Activated T-helper 17 cell treated with anti-CD3 and anti-CD28 coated beads, Interleukin-2, amount 50 U/mL, for 72 hours (primary cell): ENCODE measurements around the gene RBMS3. TPM values are rescaled to one million over a fixed set of nuclear protein-coding genes. Genes with fewer than 3 reads are reported as not detected.
"Not testable (repeated sequence)": the region's sequence is repeated elsewhere in the genome, so short reads cannot be mapped to it uniquely, and the experiment has no call there.

Experiments used
- ATAC-seq: fragments of 150-1000 bp; cut with Tn5 transposase; replicated peaks from 2 replicates; pipeline ENCODE4 v1.10.0; 2021; ENCODE audit warnings: mild to moderate bottlenecking, moderate library complexity
- H3K27ac Mint-ChIP-seq: one replicate; pipeline ENCODE4 v1.8.0; 2022; ENCODE audit warnings: mixed read lengths
- H3K27me3 Mint-ChIP-seq: one replicate; pipeline ENCODE4 v1.8.0; 2022; ENCODE audit warnings: mixed read lengths
- H3K36me3 Mint-ChIP-seq: one replicate; pipeline ENCODE4 v1.8.0; 2022; ENCODE audit warnings: low read depth, mild to moderate bottlenecking, mixed read lengths
- H3K4me1 Mint-ChIP-seq: one replicate; pipeline ENCODE4 v1.8.0; 2022; ENCODE audit warnings: mixed read lengths
- H3K4me3 Mint-ChIP-seq: one replicate; pipeline ENCODE4 v1.8.0; 2022; ENCODE audit warnings: mild to moderate bottlenecking, mixed read lengths
- H3K9me3 Mint-ChIP-seq: one replicate; pipeline ENCODE4 v1.8.0; 2022; ENCODE audit warnings: mixed read lengths
- total RNA-seq, 2 donors: library from RNA; stranded (reverse); gene quantifications; one replicate each; pipeline ENCODE4 v1.2.3, GENCODE V29; 2022

The RBMS3 gene
- total RNA-seq, 2 donors from 2014 or later = 0.37 to 5.8 TPM

- Mint-ChIP-seq H3K36me3 (no peaks in the 10 kb centered on the region), H3K4me3 (no peak overlapping the region), H3K27me3 (no peaks in the 10 kb centered on the region), H3K27ac (no peak overlapping the region), H3K9me3 (peaks cover 5% of the 10 kb centered on the region), H3K4me1 (no peaks in the 10 kb centered on the region)
- no peak for ATAC-seq
Measured at GRCh38 chr3:29312395-29312794, 31.5 kb downstream of the RBMS3 start.

- no peaks in the 10 kb centered on the region for H3K27me3 Mint-ChIP-seq
- H3K4me3 Mint-ChIP-seq = no peak overlapping the region
- no peaks in the 10 kb centered on the region for H3K4me1 Mint-ChIP-seq
- ATAC-seq = no peak
- no peaks in the 10 kb centered on the region for H3K36me3 Mint-ChIP-seq
- peaks cover 5% of the 10 kb centered on the region for H3K9me3 Mint-ChIP-seq
- no peak overlapping the region for H3K27ac Mint-ChIP-seq
Measured at GRCh38 chr3:29312960-29313452, 32.1 kb downstream of the RBMS3 start.

DNA sequence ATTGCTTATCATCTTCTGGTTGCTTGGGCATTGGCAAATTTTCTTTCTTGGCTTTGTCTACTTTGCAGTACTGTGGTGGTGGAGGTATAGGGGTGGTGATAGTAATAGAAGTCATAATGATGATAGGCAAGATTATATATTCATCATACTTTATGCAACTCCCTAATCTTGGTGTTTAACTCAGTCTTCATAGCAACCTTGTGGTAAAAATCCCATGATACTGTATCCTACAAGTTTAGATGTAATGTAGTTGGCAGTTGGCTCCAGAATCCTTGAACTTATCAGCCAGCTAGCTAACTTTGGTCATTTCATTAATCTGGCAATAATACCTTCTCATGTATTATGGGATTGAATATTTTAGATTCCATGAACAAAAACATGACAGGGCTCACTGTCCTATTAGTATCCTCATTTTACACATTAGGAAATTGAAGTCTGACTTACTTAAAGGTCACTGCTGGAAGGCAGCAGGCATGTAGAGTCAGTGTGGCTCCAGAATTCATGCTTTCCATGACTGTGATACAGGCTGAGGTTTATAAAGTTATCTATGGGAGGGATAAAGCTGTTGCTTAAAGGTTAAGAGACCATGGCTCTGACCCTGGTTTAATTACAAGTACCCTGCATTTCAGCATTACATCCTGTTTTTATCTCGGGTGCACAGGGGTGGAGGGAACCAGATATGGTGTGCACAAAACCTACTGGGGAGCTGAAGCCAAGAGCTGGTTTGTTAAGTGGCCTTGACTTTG lies 33.3 kb downstream of the RBMS3 start:
- H3K9me3 Mint-ChIP-seq = peaks cover 5% of the 10 kb centered on the region
- no peak for ATAC-seq

DNA sequence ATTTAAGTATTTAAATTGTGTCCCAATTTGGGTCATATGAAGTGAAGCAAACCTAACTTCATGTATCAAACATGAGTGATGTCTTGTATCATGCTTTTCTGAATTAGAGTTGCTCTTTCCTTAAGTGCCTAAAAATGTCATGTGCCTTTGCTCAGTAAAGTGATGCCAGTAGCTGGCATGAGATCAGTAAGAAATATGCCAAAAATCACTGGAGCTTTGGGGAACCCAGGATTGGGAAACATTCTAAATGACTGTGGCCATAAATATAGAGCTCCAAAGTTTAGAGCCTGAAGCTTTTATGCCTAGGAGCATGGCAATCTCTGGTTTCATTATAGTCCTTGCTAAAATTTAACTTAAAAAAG lies 33.8 kb downstream of the RBMS3 start:
- H3K4me1 Mint-ChIP-seq = no peaks in the 10 kb centered on the region
- ATAC-seq = no peak

More for the DNA sequence above, 33.3 kb downstream of the RBMS3 start:
- Mint-ChIP-seq H3K4me3 (no peak overlapping the region), H3K27me3 (no peaks in the 10 kb centered on the region), H3K4me1 (no peaks in the 10 kb centered on the region), H3K27ac (no peak overlapping the region), H3K36me3 (no peaks in the 10 kb centered on the region)

GRCh38 chr3:29317659-29318173 lies 36.8 kb downstream of the RBMS3 start:
- Mint-ChIP-seq H3K4me1 (no peaks in the 10 kb centered on the region), H3K27me3 (no peaks in the 10 kb centered on the region), H3K36me3 (no peaks in the 10 kb centered on the region), H3K27ac (no peak overlapping the region), H3K9me3 (no peaks in the 10 kb centered on the region), H3K4me3 (no peak overlapping the region)
- ATAC-seq = no peak

More for the DNA sequence above, 33.8 kb downstream of the RBMS3 start:
- peaks cover 3% of the 10 kb centered on the region for H3K9me3 Mint-ChIP-seq
- no peaks in the 10 kb centered on the region for H3K36me3 Mint-ChIP-seq
- H3K4me3 Mint-ChIP-seq = no peak overlapping the region
- no peak overlapping the region for H3K27ac Mint-ChIP-seq
- H3K27me3 Mint-ChIP-seq = no peaks in the 10 kb centered on the region

GRCh38 chr3:29318251-29318650 lies 37.4 kb downstream of the RBMS3 start:
- ATAC-seq = no peak
- Mint-ChIP-seq H3K9me3 (no peaks in the 10 kb centered on the region), H3K27ac (no peak overlapping the region), H3K4me3 (no peak overlapping the region), H3K27me3 (no peaks in the 10 kb centered on the region), H3K36me3 (no peaks in the 10 kb centered on the region), H3K4me1 (no peaks in the 10 kb centered on the region)

- ATAC-seq = no peak
- H3K27me3 Mint-ChIP-seq = no peaks in the 10 kb centered on the region
- H3K9me3 Mint-ChIP-seq = no peaks in the 10 kb centered on the region
- no peak overlapping the region for H3K4me3 Mint-ChIP-seq
- no peak overlapping the region for H3K27ac Mint-ChIP-seq
- no peaks in the 10 kb centered on the region for H3K36me3 Mint-ChIP-seq
- H3K4me1 Mint-ChIP-seq = no peaks in the 10 kb centered on the region
Measured at GRCh38 chr3:29319262-29319661, 38.4 kb downstream of the RBMS3 start.

DNA sequence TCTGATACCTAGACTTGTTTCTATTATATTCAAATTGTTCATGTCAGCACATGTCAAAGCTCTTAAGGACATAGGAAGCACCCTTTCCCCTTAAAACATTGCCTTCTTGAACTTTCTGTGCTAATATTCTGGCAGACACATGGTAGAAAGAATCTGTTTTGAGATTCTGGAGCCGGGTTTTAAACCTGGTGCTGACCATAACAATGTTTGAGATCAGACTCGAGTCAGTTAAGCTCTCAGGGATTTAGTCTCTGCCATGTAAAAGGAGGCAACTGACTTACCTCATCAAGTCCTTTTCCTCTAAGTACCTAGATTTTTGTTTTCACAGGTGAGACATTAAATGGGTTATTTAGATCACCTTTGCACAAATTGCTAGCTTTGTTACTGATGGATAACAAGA lies 38.9 kb downstream of the RBMS3 start:
- no peak for ATAC-seq
- Mint-ChIP-seq H3K36me3 (no peaks in the 10 kb centered on the region), H3K9me3 (no peaks in the 10 kb centered on the region), H3K4me3 (no peak overlapping the region), H3K4me1 (no peaks in the 10 kb centered on the region), H3K27ac (no peak overlapping the region), H3K27me3 (no peaks in the 10 kb centered on the region)

- Mint-ChIP-seq H3K36me3 (no peaks in the 10 kb centered on the region), H3K27ac (no peak overlapping the region), H3K9me3 (no peaks in the 10 kb centered on the region), H3K4me3 (no peak overlapping the region), H3K4me1 (no peaks in the 10 kb centered on the region), H3K27me3 (no peaks in the 10 kb centered on the region)
- no peak for ATAC-seq
Measured at GRCh38 chr3:29322586-29322985, 41.7 kb downstream of the RBMS3 start.

- ATAC-seq = no peak
- Mint-ChIP-seq H3K36me3 (no peaks in the 10 kb centered on the region), H3K4me3 (no peak overlapping the region), H3K27me3 (no peaks in the 10 kb centered on the region), H3K9me3 (no peaks in the 10 kb centered on the region), H3K27ac (no peak overlapping the region), H3K4me1 (no peaks in the 10 kb centered on the region)
Measured at GRCh38 chr3:29324180-29324651, 43.3 kb downstream of the RBMS3 start.

GRCh38 chr3:29326540-29326939 lies 45.7 kb downstream of the RBMS3 start:
- H3K9me3 Mint-ChIP-seq, H3K4me1 Mint-ChIP-seq, H3K27me3 Mint-ChIP-seq, ATAC-seq, H3K27ac Mint-ChIP-seq, H3K4me3 Mint-ChIP-seq, H3K36me3 Mint-ChIP-seq: not testable (repeated sequence)

- no peaks in the 10 kb centered on the region for H3K27me3 Mint-ChIP-seq
- no peaks in the 10 kb centered on the region for H3K9me3 Mint-ChIP-seq
- H3K27ac Mint-ChIP-seq = no peak overlapping the region
- no peak overlapping the region for H3K4me3 Mint-ChIP-seq
- H3K4me1 Mint-ChIP-seq = no peaks in the 10 kb centered on the region
- no peaks in the 10 kb centered on the region for H3K36me3 Mint-ChIP-seq
- ATAC-seq = no peak
Measured at GRCh38 chr3:29329986-29330890, 49.4 kb downstream of the RBMS3 start.

DNA sequence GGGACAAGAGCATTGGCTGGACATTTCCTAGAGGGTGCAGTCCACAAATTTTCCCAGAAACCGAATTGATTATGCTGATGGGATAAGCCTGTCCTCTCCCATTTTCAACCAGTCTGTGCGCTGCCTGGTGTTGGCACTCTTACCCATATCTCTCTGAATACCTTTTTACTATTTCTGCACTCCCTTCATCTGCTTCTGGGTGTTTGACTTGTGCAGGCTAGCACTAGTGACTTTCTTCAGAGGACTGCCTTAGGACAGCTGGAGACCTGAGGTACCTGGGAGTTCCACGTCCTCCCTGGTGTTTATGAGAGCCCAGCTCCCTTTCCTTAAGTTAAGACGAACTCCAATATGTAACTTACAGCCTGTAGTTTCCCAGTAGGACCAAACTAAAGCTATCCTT lies 50.2 kb downstream of the RBMS3 start:
- Mint-ChIP-seq H3K27ac (no peak overlapping the region), H3K4me3 (no peak overlapping the region), H3K9me3 (no peaks in the 10 kb centered on the region), H3K36me3 (no peaks in the 10 kb centered on the region), H3K4me1 (no peaks in the 10 kb centered on the region), H3K27me3 (no peaks in the 10 kb centered on the region)
- ATAC-seq = no peak

- Mint-ChIP-seq H3K4me1 (no peaks in the 10 kb centered on the region), H3K27me3 (no peaks in the 10 kb centered on the region), H3K9me3 (no peaks in the 10 kb centered on the region), H3K27ac (no peak overlapping the region), H3K4me3 (no peak overlapping the region), H3K36me3 (no peaks in the 10 kb centered on the region)
- no peak for ATAC-seq
Measured at GRCh38 chr3:29331456-29332194, 50.8 kb downstream of the RBMS3 start.
